Activated CD4-positive, alpha-beta T cell treated with anti-CD3 and anti-CD28 coated beads for 1 hour (primary cell): ENCODE measurements around the gene TMEM95.

Experiments
- DNase-seq: peaks from one replicate; pipeline ENCODE4 v3.0.0-alpha.2; 2020

Gene TMEM95

DNA sequence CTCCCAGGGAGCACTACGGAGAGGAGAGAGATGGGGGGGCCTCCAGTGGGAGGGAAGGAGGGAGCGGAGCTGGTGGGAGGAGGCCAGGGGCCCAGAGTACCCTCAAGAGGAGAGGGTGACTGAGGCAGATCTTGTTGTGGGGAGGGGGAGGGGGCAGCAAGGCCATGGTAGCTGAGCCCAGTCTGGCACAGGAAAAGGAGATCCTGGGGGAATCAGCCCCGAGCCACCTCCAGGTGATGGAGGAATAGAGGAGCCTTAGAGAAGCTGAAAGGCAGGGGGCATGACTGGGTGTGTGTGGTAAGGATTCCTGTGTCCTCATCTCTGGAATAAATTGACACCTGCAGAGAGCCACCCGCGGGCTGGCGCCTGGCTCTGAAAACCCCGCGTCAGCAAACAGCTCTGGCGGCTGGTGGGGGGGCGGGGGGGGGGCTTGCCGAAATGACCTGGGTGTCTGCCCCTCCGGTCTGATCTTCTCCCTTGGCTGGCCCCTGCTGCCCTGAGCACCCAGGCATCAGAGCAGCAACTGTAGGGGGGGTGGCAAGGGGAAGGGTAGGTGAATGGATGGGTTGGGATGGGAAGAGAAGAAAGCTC is 51.4 kb downstream of the TMEM95 start:
- no peak for DNase-seq
